ENCODE data around the gene METTL24.

DNA sequence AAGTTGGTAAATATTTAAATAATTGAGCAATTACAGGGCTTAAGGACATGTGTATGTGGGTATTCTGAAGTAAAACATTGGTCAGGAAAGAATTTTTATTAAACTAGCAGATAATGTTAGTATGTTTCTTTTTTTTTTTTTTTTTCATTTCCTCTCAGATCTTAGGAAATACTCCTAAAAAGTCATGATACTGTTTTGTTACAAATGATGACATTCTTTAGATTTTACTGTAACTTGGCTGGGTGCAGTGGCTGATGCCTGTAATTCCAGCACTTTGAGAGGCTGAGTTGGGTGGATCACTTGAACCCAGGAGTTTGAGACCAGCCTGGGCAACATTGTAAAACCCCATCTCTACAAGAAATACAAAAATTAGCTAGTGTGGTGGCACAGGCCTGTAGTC is 136.4 kb downstream of the METTL24 start:
- TF ChIP-seq POLR2AphosphoS5 (IDR thresholded peaks at IDR 0.05; ENCODE audit: low read length) (no peak), CBX5 (IDR thresholded peaks at IDR 0.05; ENCODE audit: low read depth) (no peak), ZBED1 (IDR thresholded peaks at IDR 0.05; ENCODE audit: borderline replicate concordance) (no peak), POLR2A (IDR thresholded peaks at IDR 0.05; ENCODE audit: low read depth, low read length) (no peak), HDAC6 (IDR thresholded peaks at IDR 0.05; ENCODE audit: unreplicated experiment) (no peak), PML (IDR thresholded peaks at IDR 0.05; ENCODE audit: low read length) (no peak), SUZ12 (IDR thresholded peaks at IDR 0.05; ENCODE audit: unreplicated experiment) (no peak), SREBF2 (IDR thresholded peaks at IDR 0.05; ENCODE audit: low read length) (no peak), BHLHE40 (IDR thresholded peaks at IDR 0.05; ENCODE audit: borderline replicate concordance in 1 of 2, low read depth in 2 of 2, low read length in 1 of 2) (no peak)
- TF ChIP-seq, protein P1, sequence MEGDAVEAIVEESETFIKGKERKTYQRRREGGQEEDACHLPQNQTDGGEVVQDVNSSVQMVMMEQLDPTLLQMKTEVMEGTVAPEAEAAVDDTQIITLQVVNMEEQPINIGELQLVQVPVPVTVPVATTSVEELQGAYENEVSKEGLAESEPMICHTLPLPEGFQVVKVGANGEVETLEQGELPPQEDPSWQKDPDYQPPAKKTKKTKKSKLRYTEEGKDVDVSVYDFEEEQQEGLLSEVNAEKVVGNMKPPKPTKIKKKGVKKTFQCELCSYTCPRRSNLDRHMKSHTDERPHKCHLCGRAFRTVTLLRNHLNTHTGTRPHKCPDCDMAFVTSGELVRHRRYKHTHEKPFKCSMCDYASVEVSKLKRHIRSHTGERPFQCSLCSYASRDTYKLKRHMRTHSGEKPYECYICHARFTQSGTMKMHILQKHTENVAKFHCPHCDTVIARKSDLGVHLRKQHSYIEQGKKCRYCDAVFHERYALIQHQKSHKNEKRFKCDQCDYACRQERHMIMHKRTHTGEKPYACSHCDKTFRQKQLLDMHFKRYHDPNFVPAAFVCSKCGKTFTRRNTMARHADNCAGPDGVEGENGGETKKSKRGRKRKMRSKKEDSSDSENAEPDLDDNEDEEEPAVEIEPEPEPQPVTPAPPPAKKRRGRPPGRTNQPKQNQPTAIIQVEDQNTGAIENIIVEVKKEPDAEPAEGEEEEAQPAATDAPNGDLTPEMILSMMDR (IDR thresholded peaks at IDR 0.05 in 2 of 3, conservative IDR thresholded peaks at IDR 0.05 in 1 of 3; ENCODE audit: control insufficient read depth in 2 of 3, extremely low read depth in 1 of 3, insufficient read depth in 1 of 3, low read depth in 3 of 3, low read length in 3 of 3), result no peak

Measured in GM12878 (cell line).